ENCODE measurements around the gene CRB1. TPM values are rescaled to one million over a fixed set of nuclear protein-coding genes. Genes with fewer than 3 reads are reported as not detected.

The CRB1 gene
- total RNA-seq, 1 donor from 2014 or later: not detected

DNA sequence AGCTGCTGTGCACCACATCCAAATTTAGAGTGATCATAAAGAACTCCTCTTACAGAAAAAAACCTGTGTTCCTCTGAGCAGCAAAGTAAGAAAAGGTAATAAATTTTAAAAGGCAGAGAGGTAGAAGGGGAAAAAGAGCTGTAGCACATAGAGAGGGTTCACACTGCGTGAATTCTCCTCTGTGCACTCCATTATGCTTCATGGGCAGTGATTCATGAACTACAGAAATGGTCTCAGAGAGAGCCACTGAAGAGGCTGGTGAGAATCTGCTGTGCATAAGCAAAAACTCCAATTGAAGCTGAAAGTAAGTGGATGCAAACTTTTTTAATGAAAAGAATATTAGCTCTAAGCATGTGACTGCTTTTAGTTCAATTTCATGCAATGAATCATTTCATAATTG is 65.0 kb downstream of the CRB1 start:
- H3K27me3 ChIP-seq (ENCODE audit: insufficient read depth, low read length): no peaks in the 10 kb centered on the region
- H3K36me3 ChIP-seq (ENCODE audit: insufficient read depth, low read length): no peaks in the 10 kb centered on the region
- H3K4me3 Mint-ChIP-seq (ENCODE audit: unreplicated experiment): no peak overlapping the region
- FAIRE-seq (no peak), DNase-seq (ENCODE audit: low read depth) (no peak)
- no peaks in the 10 kb centered on the region for H3K36me3 Mint-ChIP-seq (ENCODE audit: low read depth, unreplicated experiment)
- no peaks in the 10 kb centered on the region for H3K9me3 Mint-ChIP-seq (ENCODE audit: unreplicated experiment)
- no peaks in the 10 kb centered on the region for H4K20me1 ChIP-seq (ENCODE audit: insufficient read depth, low read length)
- H3K4me1 Mint-ChIP-seq (ENCODE audit: low read depth, unreplicated experiment): no peaks in the 10 kb centered on the region
- H3K27ac Mint-ChIP-seq (ENCODE audit: unreplicated experiment): no peak overlapping the region
- H3K9me3 ChIP-seq (ENCODE audit: insufficient read depth, low read depth, low read length): no peaks in the 10 kb centered on the region
- no peak overlapping the region for H3K4me2 ChIP-seq (ENCODE audit: low read length)
- H3K4me1 ChIP-seq (ENCODE audit: insufficient read depth, low read length): no peaks in the 10 kb centered on the region
- no peak overlapping the region for H3K4me3 ChIP-seq (ENCODE audit: insufficient read depth, low read depth, low read length)
- no peak overlapping the region for H3K9ac ChIP-seq (ENCODE audit: low read length)
- H3K27ac ChIP-seq (ENCODE audit: low read depth, low read length): no peak overlapping the region
- no peaks in the 10 kb centered on the region for H3K27me3 Mint-ChIP-seq (ENCODE audit: low read depth, unreplicated experiment)
- TF ChIP-seq, protein P1, sequence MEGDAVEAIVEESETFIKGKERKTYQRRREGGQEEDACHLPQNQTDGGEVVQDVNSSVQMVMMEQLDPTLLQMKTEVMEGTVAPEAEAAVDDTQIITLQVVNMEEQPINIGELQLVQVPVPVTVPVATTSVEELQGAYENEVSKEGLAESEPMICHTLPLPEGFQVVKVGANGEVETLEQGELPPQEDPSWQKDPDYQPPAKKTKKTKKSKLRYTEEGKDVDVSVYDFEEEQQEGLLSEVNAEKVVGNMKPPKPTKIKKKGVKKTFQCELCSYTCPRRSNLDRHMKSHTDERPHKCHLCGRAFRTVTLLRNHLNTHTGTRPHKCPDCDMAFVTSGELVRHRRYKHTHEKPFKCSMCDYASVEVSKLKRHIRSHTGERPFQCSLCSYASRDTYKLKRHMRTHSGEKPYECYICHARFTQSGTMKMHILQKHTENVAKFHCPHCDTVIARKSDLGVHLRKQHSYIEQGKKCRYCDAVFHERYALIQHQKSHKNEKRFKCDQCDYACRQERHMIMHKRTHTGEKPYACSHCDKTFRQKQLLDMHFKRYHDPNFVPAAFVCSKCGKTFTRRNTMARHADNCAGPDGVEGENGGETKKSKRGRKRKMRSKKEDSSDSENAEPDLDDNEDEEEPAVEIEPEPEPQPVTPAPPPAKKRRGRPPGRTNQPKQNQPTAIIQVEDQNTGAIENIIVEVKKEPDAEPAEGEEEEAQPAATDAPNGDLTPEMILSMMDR (IDR thresholded peaks at IDR 0.05; ENCODE audit: insufficient read depth, low read depth, low read length): no peak
- TF ChIP-seq EZH2 (IDR thresholded peaks at IDR 0.05; ENCODE audit: insufficient read depth, low read length): no peak
- H2AFZ ChIP-seq (ENCODE audit: low read depth, low read length): no peak overlapping the region
- no peaks in the 10 kb centered on the region for H3K79me2 ChIP-seq (ENCODE audit: insufficient read depth, low read length)

DNA sequence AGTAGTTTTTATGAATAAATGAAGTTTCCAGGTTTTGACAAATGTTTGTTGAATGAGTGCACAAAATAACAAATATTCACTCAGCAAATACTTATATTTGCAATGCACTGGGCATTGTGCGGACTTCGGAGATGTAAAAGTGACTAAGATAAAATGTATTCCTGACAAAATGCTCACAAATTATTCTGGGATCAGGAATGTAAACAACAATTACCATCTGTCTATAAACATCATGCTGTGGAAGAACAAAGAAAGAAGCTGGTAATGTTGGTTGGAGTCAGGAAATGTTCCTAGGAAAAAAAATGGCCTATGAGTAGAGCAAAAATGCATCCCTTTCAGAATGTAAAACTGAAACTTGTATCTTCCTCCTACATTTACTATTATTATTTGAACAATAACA is 68.5 kb downstream of the CRB1 start:
- FAIRE-seq (no peak), DNase-seq (ENCODE audit: low read depth) (no peak)
- Histone ChIP-seq H3K27ac (ENCODE audit: low read depth, low read length) (no peak overlapping the region), H4K20me1 (ENCODE audit: insufficient read depth, low read length) (no peaks in the 10 kb centered on the region), H3K4me2 (ENCODE audit: low read length) (no peak overlapping the region), H3K36me3 (ENCODE audit: insufficient read depth, low read length) (no peaks in the 10 kb centered on the region), H3K27me3 (ENCODE audit: insufficient read depth, low read length) (no peaks in the 10 kb centered on the region), H3K4me3 (ENCODE audit: insufficient read depth, low read depth, low read length) (no peak overlapping the region), H3K9ac (ENCODE audit: low read length) (no peak overlapping the region), H3K79me2 (ENCODE audit: insufficient read depth, low read length) (no peaks in the 10 kb centered on the region), H3K9me3 (ENCODE audit: insufficient read depth, low read depth, low read length) (no peaks in the 10 kb centered on the region), H3K4me1 (ENCODE audit: insufficient read depth, low read length) (no peaks in the 10 kb centered on the region), H2AFZ (ENCODE audit: low read depth, low read length) (no peak overlapping the region)
- TF ChIP-seq, protein P1 (IDR thresholded peaks at IDR 0.05; ENCODE audit: insufficient read depth, low read depth, low read length): no peak
- no peak for TF ChIP-seq EZH2 (IDR thresholded peaks at IDR 0.05; ENCODE audit: insufficient read depth, low read length)
- H3K9me3 Mint-ChIP-seq (ENCODE audit: unreplicated experiment): peaks cover 2% of the 10 kb centered on the region
- peaks cover 2% of the 10 kb centered on the region for H3K4me1 Mint-ChIP-seq (ENCODE audit: low read depth, unreplicated experiment)
- no peaks in the 10 kb centered on the region for H3K27me3 Mint-ChIP-seq (ENCODE audit: low read depth, unreplicated experiment)
- no peak overlapping the region for H3K27ac Mint-ChIP-seq (ENCODE audit: unreplicated experiment)
- no peak overlapping the region for H3K4me3 Mint-ChIP-seq (ENCODE audit: unreplicated experiment)
- H3K36me3 Mint-ChIP-seq (ENCODE audit: low read depth, unreplicated experiment): no peaks in the 10 kb centered on the region

DNA sequence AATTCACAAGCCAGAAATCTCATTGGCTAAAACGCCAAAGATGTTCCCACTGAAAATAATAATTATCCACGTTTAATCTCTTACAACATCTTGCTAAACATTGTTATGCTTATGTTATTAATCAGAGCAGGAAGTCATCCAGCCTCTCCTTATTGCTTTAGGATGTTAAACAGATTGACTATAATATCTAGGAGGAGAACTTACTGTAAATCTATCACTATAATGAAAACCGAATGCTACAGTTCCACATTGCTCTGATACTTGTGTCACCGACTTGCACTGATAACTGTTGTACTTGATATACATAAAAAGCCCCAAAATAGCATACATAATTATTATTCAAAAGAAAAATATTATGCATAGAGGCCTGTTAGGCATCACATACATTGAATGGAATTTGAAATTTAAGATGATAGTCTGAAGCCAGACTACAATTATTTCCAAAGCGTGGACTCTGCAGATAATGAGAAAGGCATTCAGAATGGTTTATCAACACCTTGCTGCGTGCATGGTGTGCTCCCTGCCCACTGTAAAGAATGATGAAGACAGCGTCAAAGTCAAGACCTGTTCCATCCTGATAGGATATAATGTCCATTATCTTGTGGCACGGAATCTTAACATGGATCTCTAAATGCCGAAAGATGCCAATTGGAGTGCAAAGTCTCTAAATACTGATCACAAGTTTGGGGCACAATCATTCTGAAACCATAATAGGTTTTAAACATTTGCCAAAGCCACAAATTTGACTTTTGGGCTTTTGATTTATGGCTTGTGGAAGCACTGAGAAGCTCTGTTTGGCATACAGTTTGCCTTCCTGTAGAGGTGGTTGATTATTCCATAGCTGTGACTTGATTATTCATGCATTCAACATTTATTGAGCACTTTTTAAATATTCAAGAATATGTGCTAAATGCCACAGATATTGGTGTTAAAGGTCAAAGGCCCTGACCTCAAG is 71.3 kb downstream of the CRB1 start:
- Histone ChIP-seq H3K27me3 (ENCODE audit: insufficient read depth, low read length) (no peaks in the 10 kb centered on the region), H3K27ac (ENCODE audit: low read depth, low read length) (no peak overlapping the region), H4K20me1 (ENCODE audit: insufficient read depth, low read length) (no peaks in the 10 kb centered on the region), H2AFZ (ENCODE audit: low read depth, low read length) (no peak overlapping the region), H3K79me2 (ENCODE audit: insufficient read depth, low read length) (no peaks in the 10 kb centered on the region), H3K4me3 (ENCODE audit: insufficient read depth, low read depth, low read length) (no peak overlapping the region), H3K4me2 (ENCODE audit: low read length) (no peak overlapping the region), H3K9ac (ENCODE audit: low read length) (no peak overlapping the region), H3K36me3 (ENCODE audit: insufficient read depth, low read length) (no peaks in the 10 kb centered on the region), H3K9me3 (ENCODE audit: insufficient read depth, low read depth, low read length) (no peaks in the 10 kb centered on the region), H3K4me1 (ENCODE audit: insufficient read depth, low read length) (no peaks in the 10 kb centered on the region)
- H3K4me3 Mint-ChIP-seq (ENCODE audit: unreplicated experiment): no peak overlapping the region
- no peaks in the 10 kb centered on the region for H3K27me3 Mint-ChIP-seq (ENCODE audit: low read depth, unreplicated experiment)
- peaks cover 13% of the 10 kb centered on the region for H3K4me1 Mint-ChIP-seq (ENCODE audit: low read depth, unreplicated experiment)
- DNase-seq (ENCODE audit: low read depth) (no peak), FAIRE-seq (no peak)
- H3K9me3 Mint-ChIP-seq (ENCODE audit: unreplicated experiment): peaks cover 2% of the 10 kb centered on the region
- no peaks in the 10 kb centered on the region for H3K36me3 Mint-ChIP-seq (ENCODE audit: low read depth, unreplicated experiment)
- no peak overlapping the region for H3K27ac Mint-ChIP-seq (ENCODE audit: unreplicated experiment)
- no peak for TF ChIP-seq EZH2 (IDR thresholded peaks at IDR 0.05; ENCODE audit: insufficient read depth, low read length)
- TF ChIP-seq, protein P1 (IDR thresholded peaks at IDR 0.05; ENCODE audit: insufficient read depth, low read depth, low read length): no peak

Measured in astrocyte (in vitro differentiated cells and primary cell).